GM23338 (cell line): Measurements from ENCODE around the gene HSPB9. TPM values are rescaled to one million over a fixed set of nuclear protein-coding genes. Genes with fewer than 3 reads are reported as not detected.

Source experiments
- ATAC-seq: fragments of 200-7000 bp; cut with Tn5 transposase; 3 replicates; pipeline ENCODE4 v1.9.1; 2020
- DNase-seq: peaks from one replicate; pipeline ENCODE4 v3.0.0-alpha.2; 2015; ENCODE audit warnings: low spot score
- H2AFZ ChIP-seq: fragments of 200-600 bp; sonication (generic); 2 replicates; pipeline ENCODE4 v1.8.0; 2016; ENCODE audit warnings: antibody characterized with exemption, mild to moderate bottlenecking, moderate library complexity
- H3F3A ChIP-seq: fragments of 200-600 bp; sonication (generic); replicated peaks from 2 replicates; pipeline ENCODE4 v1.8.0; 2017; ENCODE audit warnings: antibody characterized with exemption, mixed run types, low read depth
- H3K27ac ChIP-seq: fragments of 200-600 bp; sonication (generic); 2 replicates; pipeline ENCODE4 v1.6.1; 2016; ENCODE audit warnings: low read depth
- H3K27me3 ChIP-seq: fragments of 200-600 bp; sonication (generic); 2 replicates; pipeline ENCODE4 v1.8.0; 2016; ENCODE audit warnings: mild to moderate bottlenecking, mixed run types, moderate library complexity; ENCODE audit not compliant: insufficient read depth
- H3K36me3 ChIP-seq: fragments of 200-600 bp; sonication (generic); 2 replicates; pipeline ENCODE4 v1.8.0; 2016; ENCODE audit warnings: mild to moderate bottlenecking; ENCODE audit not compliant: insufficient read depth
- H3K4me1 ChIP-seq: fragments of 200-600 bp; sonication (generic); 2 replicates; pipeline ENCODE4 v1.8.0; 2016; ENCODE audit warnings: mild to moderate bottlenecking, moderate library complexity; ENCODE audit not compliant: insufficient read depth
- H3K4me2 ChIP-seq: fragments of 200-600 bp; sonication (generic); 2 replicates; pipeline ENCODE4 v1.7.1; 2017; ENCODE audit warnings: mixed run types
- H3K4me3 ChIP-seq: fragments of 200-600 bp; sonication (generic); 2 replicates; pipeline ENCODE4 v1.6.1; 2016; ENCODE audit warnings: mixed run types
- H3K79me2 ChIP-seq: fragments of 200-600 bp; sonication (generic); replicated peaks from 2 replicates; pipeline ENCODE4 v1.8.0; 2017; ENCODE audit warnings: mild to moderate bottlenecking; ENCODE audit not compliant: insufficient read depth
- H3K9me2 ChIP-seq: fragments of 200-600 bp; sonication (generic); 2 replicates; pipeline ENCODE4 v1.8.0; 2017; ENCODE audit not compliant: insufficient read depth
- H4K20me1 ChIP-seq: fragments of 200-600 bp; sonication (generic); replicated peaks from 2 replicates; pipeline ENCODE4 v1.8.0; 2017; ENCODE audit warnings: mild to moderate bottlenecking; ENCODE audit not compliant: insufficient read depth
- H3K27ac Mint-ChIP-seq: 2 replicates; pipeline ENCODE4 v1.8.0; 2020; ENCODE audit warnings: inconsistent platforms, mild to moderate bottlenecking, moderate library complexity, mixed read lengths
- H3K27me3 Mint-ChIP-seq: 3 replicates; pipeline ENCODE4 v1.8.0; 2022; ENCODE audit warnings: low read depth, mild to moderate bottlenecking, moderate library complexity, mixed read lengths, inconsistent platforms; ENCODE audit not compliant: insufficient read depth, poor library complexity
- H3K36me3 Mint-ChIP-seq: 3 replicates; pipeline ENCODE4 v1.8.0; 2021; ENCODE audit warnings: low read depth, mild to moderate bottlenecking, inconsistent platforms, moderate library complexity, mixed read lengths
- H3K4me1 Mint-ChIP-seq: 3 replicates; pipeline ENCODE4 v1.8.0; 2020; ENCODE audit warnings: mild to moderate bottlenecking, inconsistent platforms, mixed read lengths
- H3K4me3 Mint-ChIP-seq: 3 replicates; pipeline ENCODE4 v1.8.0; 2021; ENCODE audit warnings: moderate library complexity, mild to moderate bottlenecking, inconsistent platforms, mixed read lengths
- H3K9me3 Mint-ChIP-seq: 3 replicates; pipeline ENCODE4 v1.8.0; 2020; ENCODE audit warnings: moderate library complexity, mild to moderate bottlenecking, inconsistent platforms, mixed read lengths
- CTCF ChIP-seq, 2 experiments: fragments of 200-600 bp in 1 of 2; sonication (generic) in 1 of 2; conservative IDR thresholded peaks; 2 replicates each; pipeline versions ENCODE4 v1.5.1 to v1.6.1; 2016 to 2017; ENCODE audit warnings: antibody characterized with exemption in 2 of 2, low read depth in 2 of 2, mild to moderate bottlenecking in 2 of 2, moderate library complexity in 1 of 2
- JUNB ChIP-seq: IDR thresholded peaks from one replicate; pipeline ENCODE4 v1.6.1; 2016; ENCODE audit warnings: antibody characterized with exemption; ENCODE audit not compliant: unreplicated experiment
- ZNF114 ChIP-seq: fragments of 250-450 bp; sonication (Bioruptor Pico); IDR thresholded peaks from 2 replicates; pipeline ENCODE4 v1.5.0; 2020; ENCODE audit warnings: mild to moderate bottlenecking, moderate library complexity
- ZNF331 ChIP-seq: fragments of 250-450 bp; sonication (Bioruptor Pico); IDR thresholded peaks from 2 replicates; pipeline ENCODE4 v1.5.0; 2020; ENCODE audit warnings: low read depth, mild to moderate bottlenecking, moderate library complexity
- polyA plus RNA-seq: library from polyadenylated mRNA; unstranded; fragments of >200 nt; fragmentation: Nextera tagmentation; extraction: Ambion mirVana; gene quantifications from 2 replicates; pipeline ENCODE4 v1.2.1, GENCODE V29; 2016
- total RNA-seq: library from RNA; depleted of rRNA; stranded (reverse); fragments of >200 nt; shearing (Covaris generic); gene quantifications from 2 replicates; pipeline ENCODE4 v1.2.3, GENCODE V29; 2014; rRNA removed

HSPB9 gene
- total and polyA plus RNA-seq, 2 experiments from 2014 or later: 0.31 to 0.52 TPM

GRCh38 chr17:42169351-42169750 is 46.7 kb downstream of the HSPB9 start:
- H3K27me3 ChIP-seq: no peaks in the 10 kb centered on the region
- TF ChIP-seq ZNF331 (CRISPR knock-in tag) (no peak), JUNB (no peak), ZNF114 (CRISPR knock-in tag) (no peak)
- H3K4me3 ChIP-seq: no peak overlapping the region
- no peaks in the 10 kb centered on the region for H3K9me2 ChIP-seq
- H3K4me1 ChIP-seq: no peaks in the 10 kb centered on the region
- no peaks in the 10 kb centered on the region; the same call in 1 of the 2 replicates for H4K20me1 ChIP-seq
- no peak overlapping the region for H3K4me3 Mint-ChIP-seq
- H3K9me3 Mint-ChIP-seq: no peaks in the 10 kb centered on the region
- no peaks in the 10 kb centered on the region for H3K36me3 ChIP-seq
- H2AFZ ChIP-seq: peak overlapping the region; percentile 14; the same call in 1 of the 2 replicates
- H3K79me2 ChIP-seq: no peaks in the 10 kb centered on the region
- H3K4me2 ChIP-seq: no peak overlapping the region
- no peaks in the 10 kb centered on the region for H3F3A ChIP-seq
- H3K27ac ChIP-seq: no peak overlapping the region
- H3K27ac Mint-ChIP-seq: no peak overlapping the region
- peaks cover 22% of the 10 kb centered on the region for H3K27me3 Mint-ChIP-seq
- no peak for DNase-seq
- no peak for ATAC-seq
- H3K4me1 Mint-ChIP-seq: no peaks in the 10 kb centered on the region
- no peaks in the 10 kb centered on the region for H3K36me3 Mint-ChIP-seq

DNA sequence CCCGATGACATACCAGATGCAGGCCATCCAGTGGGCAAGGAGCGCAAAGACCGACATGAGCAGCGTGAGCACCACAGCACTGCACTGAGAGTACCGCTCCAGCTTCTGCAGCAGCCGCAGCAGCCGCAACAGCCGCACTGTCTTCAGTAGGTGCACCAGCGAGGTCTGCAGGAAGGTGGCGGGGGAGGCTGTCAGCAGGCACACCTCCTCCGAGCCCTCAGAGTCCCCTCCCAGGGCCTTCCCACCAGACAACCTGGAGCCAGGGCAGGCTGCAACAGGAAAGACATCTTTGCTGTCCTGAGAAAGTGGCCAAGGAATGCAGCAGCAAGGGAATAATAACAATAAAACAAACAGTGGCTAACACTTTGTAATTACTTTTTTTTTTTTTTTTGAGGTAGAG is 49.2 kb downstream of the HSPB9 start:
- Mint-ChIP-seq H3K4me1 (no peaks in the 10 kb centered on the region), H3K36me3 (no peaks in the 10 kb centered on the region), H3K9me3 (no peaks in the 10 kb centered on the region; the same call in 2 of the 3 replicates), H3K27ac (no peak overlapping the region), H3K4me3 (no peak overlapping the region), H3K27me3 (peaks cover 17% of the 10 kb centered on the region)
- H3K4me3 ChIP-seq: no peak overlapping the region
- no peaks in the 10 kb centered on the region for H3K27me3 ChIP-seq
- H3K4me1 ChIP-seq: no peaks in the 10 kb centered on the region
- no peaks in the 10 kb centered on the region for H4K20me1 ChIP-seq
- ATAC-seq (peak; percentile 93), DNase-seq (peak; percentile 60)
- TF ChIP-seq ZNF331 (CRISPR knock-in tag) (no peak), CTCF (conservative IDR thresholded peaks at IDR 0.05; ENCODE audit: low read depth in 2 of 2) (0 out of 4 replicates have a peak, but pooled peaks of 1 of the 2 experiments have one; percentile 9)
- H3K27ac ChIP-seq: no peak overlapping the region
- no peak overlapping the region for H3K4me2 ChIP-seq
- H3K9me2 ChIP-seq: no peaks in the 10 kb centered on the region
- no peaks in the 10 kb centered on the region for H3K36me3 ChIP-seq
- H3F3A ChIP-seq: no peaks in the 10 kb centered on the region
- no peak overlapping the region for H2AFZ ChIP-seq
- no peaks in the 10 kb centered on the region for H3K79me2 ChIP-seq

Other genes with a start within 250 kb of the HSPB9 start
- 412 and 439 TPM in 2 replicates for gene ACLY, start 203.9 kb upstream of the HSPB9 start, total RNA-seq
- 119 and 121 TPM in 2 replicates for gene ACLY, start 203.9 kb upstream of the HSPB9 start, polyA plus RNA-seq
- 0.12 and 1.8 TPM in 2 replicates for gene ODAD4, start 192.2 kb upstream of the HSPB9 start, total RNA-seq
- gene ODAD4, start 192.2 kb upstream of the HSPB9 start, polyA plus RNA-seq: 0.54 and 1.7 TPM in 2 replicates
- gene CNP, start 156.0 kb upstream of the HSPB9 start, total RNA-seq: 40.3 and 47.8 TPM in 2 replicates
- 28.3 and 30.8 TPM in 2 replicates for gene CNP, start 156.0 kb upstream of the HSPB9 start, polyA plus RNA-seq
- gene DNAJC7, start 105.4 kb upstream of the HSPB9 start, total RNA-seq: 119 and 139 TPM in 2 replicates
- gene DNAJC7, start 105.4 kb upstream of the HSPB9 start, polyA plus RNA-seq: 136 and 141 TPM in 2 replicates
- 42.5 and 52.9 TPM in 2 replicates for gene NKIRAS2, start 102.7 kb upstream of the HSPB9 start, total RNA-seq
- gene NKIRAS2, start 102.7 kb upstream of the HSPB9 start, polyA plus RNA-seq: 31.3 and 31.7 TPM in 2 replicates
- 1.8 and 2.1 TPM in 2 replicates for gene C17orf113, start 72.2 kb upstream of the HSPB9 start, total RNA-seq
- gene C17orf113, start 72.2 kb upstream of the HSPB9 start, polyA plus RNA-seq: 0.29 and 0.38 TPM in 2 replicates
- 1.9 and 4.6 TPM in 2 replicates for gene ZNF385C, start 24.3 kb upstream of the HSPB9 start, total RNA-seq
- 2.5 and 3.1 TPM in 2 replicates for gene ZNF385C, start 24.3 kb upstream of the HSPB9 start, polyA plus RNA-seq
- gene DHX58, start 10.1 kb upstream of the HSPB9 start, total RNA-seq: 4.1 and 10.5 TPM in 2 replicates
- gene DHX58, start 10.1 kb upstream of the HSPB9 start, polyA plus RNA-seq: 5.4 and 6.6 TPM in 2 replicates
- gene KAT2A, start 1.4 kb upstream of the HSPB9 start, total RNA-seq: 25.2 and 44.5 TPM in 2 replicates
- 13.9 and 16.4 TPM in 2 replicates for gene KAT2A, start 1.4 kb upstream of the HSPB9 start, polyA plus RNA-seq
- 53.2 and 64.2 TPM in 2 replicates for gene RAB5C, start 32.2 kb downstream of the HSPB9 start, total RNA-seq
- gene RAB5C, start 32.2 kb downstream of the HSPB9 start, polyA plus RNA-seq: 23.9 and 28.2 TPM in 2 replicates
- gene KCNH4, start 58.3 kb downstream of the HSPB9 start, total RNA-seq: 0.08 and 0.49 TPM in 2 replicates
- gene KCNH4, start 58.3 kb downstream of the HSPB9 start, polyA plus RNA-seq: 0.05 and 0.08 TPM in 2 replicates
- not detected in 2 replicates for gene HCRT, start 62.6 kb downstream of the HSPB9 start, total RNA-seq
- gene HCRT, start 62.6 kb downstream of the HSPB9 start, polyA plus RNA-seq: 0.70 TPM in 1 of 2 replicates, not detected in the other
- 6.4 and 13.8 TPM in 2 replicates for gene GHDC, start 71.7 kb downstream of the HSPB9 start, total RNA-seq
- gene GHDC, start 71.7 kb downstream of the HSPB9 start, polyA plus RNA-seq: 3.0 and 4.0 TPM in 2 replicates
- 47.1 and 60.5 TPM in 2 replicates for gene STAT5B, start 153.6 kb downstream of the HSPB9 start, total RNA-seq
- gene STAT5B, start 153.6 kb downstream of the HSPB9 start, polyA plus RNA-seq: 13.9 and 14.3 TPM in 2 replicates
- gene STAT5A, start 165.7 kb downstream of the HSPB9 start, total RNA-seq: 14.6 and 18.1 TPM in 2 replicates
- 2.3 and 2.4 TPM in 2 replicates for gene STAT5A, start 165.7 kb downstream of the HSPB9 start, polyA plus RNA-seq